Body of pancreas (tissue), 4 donors: Measurements from ENCODE around the gene PGD.

Experiments
- POLR2A ChIP-seq, 3 donors: fragments of 450-650 bp; IDR thresholded peaks; one replicate each; pipeline ENCODE4 v1.6.1; 2016; ENCODE audit warnings: antibody characterized with exemption in 3 of 3, mild to moderate bottlenecking in 2 of 3
- TF ChIP-seq, protein P1 (sequence below), 7 experiments: fragments of 450-650 bp in 4 of 7; fragments of 200-600 bp in 3 of 7; sonication (generic) in 3 of 7; IDR thresholded peaks; one replicate each; pipeline ENCODE4 v1.5.1; 2016 to 2019; ENCODE audit warnings: antibody characterized with exemption in 7 of 7

DNA sequence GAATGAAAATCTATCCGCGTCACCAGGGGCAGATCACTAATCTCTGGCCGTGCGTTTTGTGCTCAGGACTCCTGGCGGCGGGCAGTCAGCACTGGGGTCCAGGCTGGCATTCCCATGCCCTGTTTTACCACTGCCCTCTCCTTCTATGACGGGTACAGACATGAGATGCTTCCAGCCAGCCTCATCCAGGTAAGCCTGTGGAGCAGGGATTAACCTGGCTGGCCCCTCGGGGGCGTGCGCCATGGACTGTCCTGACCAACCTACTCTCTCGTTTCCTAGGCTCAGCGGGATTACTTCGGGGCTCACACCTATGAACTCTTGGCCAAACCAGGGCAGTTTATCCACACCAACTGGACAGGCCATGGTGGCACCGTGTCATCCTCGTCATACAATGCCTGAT lies 20.5 kb downstream of the PGD start:
- TF ChIP-seq, protein P1, sequence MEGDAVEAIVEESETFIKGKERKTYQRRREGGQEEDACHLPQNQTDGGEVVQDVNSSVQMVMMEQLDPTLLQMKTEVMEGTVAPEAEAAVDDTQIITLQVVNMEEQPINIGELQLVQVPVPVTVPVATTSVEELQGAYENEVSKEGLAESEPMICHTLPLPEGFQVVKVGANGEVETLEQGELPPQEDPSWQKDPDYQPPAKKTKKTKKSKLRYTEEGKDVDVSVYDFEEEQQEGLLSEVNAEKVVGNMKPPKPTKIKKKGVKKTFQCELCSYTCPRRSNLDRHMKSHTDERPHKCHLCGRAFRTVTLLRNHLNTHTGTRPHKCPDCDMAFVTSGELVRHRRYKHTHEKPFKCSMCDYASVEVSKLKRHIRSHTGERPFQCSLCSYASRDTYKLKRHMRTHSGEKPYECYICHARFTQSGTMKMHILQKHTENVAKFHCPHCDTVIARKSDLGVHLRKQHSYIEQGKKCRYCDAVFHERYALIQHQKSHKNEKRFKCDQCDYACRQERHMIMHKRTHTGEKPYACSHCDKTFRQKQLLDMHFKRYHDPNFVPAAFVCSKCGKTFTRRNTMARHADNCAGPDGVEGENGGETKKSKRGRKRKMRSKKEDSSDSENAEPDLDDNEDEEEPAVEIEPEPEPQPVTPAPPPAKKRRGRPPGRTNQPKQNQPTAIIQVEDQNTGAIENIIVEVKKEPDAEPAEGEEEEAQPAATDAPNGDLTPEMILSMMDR (IDR thresholded peaks at IDR 0.05): no peak
- TF ChIP-seq POLR2A (IDR thresholded peaks at IDR 0.05): no peak
